ENCODE results near the gene ZNF687. TPM values are rescaled to one million over a fixed set of nuclear protein-coding genes. Genes with fewer than 3 reads are reported as not detected.

ZNF687 gene
- total RNA-seq, 2 donors from 2014 or later = 27.5 to 28.4 TPM

DNA sequence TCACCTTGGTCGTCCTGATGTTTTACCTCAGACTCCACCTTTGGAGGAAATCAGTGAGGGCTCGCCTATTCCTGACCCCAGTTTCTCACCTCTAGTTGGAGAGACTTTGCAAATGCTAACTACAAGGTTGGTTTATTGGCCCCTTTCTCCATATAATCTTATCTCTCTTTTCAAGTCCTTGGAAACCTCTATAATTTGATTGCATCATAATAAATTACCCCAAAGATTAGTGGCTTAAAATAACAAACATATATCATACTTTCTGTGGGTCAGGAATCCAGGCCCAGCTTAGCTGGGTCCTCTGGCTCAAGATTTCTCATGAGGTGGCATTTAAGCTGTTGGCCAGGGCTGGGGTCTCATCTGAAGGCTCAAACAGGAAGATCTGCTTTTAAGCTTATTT, 39.7 kb upstream of the ZNF687 start:
- H3K36me3 ChIP-seq = peaks cover 26% of the 10 kb centered on the region
- intact Hi-C loops (cut with DNase I) = no loop called here

DNA sequence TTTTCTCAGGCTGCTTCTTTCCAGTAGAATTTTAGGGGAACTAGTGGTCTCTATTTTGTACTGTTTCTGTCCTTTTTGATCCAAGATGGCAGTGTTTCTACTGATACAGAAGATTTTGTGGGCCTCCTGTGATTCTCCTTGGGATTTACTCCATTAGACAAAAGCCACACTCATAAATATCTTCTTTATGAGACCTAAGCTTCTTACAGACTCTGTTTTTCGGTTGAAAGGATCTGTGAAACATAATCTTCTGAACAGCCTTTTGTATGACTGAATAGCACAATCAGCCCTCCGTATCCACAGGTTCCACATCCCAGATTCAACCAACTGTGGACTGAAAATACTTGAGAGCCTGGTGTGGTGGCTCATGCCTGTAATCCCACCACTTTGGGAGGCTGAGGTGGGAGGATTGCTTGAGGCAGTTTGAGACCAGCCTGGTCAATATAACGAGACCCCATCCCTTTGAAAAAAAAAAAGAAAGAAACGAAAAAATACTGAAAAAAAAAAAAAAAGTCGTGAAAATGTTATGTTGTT, 38.3 kb upstream of the ZNF687 start:
- TF ChIP-seq, protein P1, sequence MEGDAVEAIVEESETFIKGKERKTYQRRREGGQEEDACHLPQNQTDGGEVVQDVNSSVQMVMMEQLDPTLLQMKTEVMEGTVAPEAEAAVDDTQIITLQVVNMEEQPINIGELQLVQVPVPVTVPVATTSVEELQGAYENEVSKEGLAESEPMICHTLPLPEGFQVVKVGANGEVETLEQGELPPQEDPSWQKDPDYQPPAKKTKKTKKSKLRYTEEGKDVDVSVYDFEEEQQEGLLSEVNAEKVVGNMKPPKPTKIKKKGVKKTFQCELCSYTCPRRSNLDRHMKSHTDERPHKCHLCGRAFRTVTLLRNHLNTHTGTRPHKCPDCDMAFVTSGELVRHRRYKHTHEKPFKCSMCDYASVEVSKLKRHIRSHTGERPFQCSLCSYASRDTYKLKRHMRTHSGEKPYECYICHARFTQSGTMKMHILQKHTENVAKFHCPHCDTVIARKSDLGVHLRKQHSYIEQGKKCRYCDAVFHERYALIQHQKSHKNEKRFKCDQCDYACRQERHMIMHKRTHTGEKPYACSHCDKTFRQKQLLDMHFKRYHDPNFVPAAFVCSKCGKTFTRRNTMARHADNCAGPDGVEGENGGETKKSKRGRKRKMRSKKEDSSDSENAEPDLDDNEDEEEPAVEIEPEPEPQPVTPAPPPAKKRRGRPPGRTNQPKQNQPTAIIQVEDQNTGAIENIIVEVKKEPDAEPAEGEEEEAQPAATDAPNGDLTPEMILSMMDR (IDR thresholded peaks at IDR 0.05) = no peak
- intact Hi-C loops (cut with DNase I) = no loop called here
- Histone ChIP-seq H3K9ac (ENCODE audit: low read depth in 2 of 2, low read length in 2 of 2) (no peak overlapping the region), H3K4me1 (no peaks in the 10 kb centered on the region), H3K9me3 (no peaks in the 10 kb centered on the region), H3K27me3 (no peaks in the 10 kb centered on the region), H3K4me3 (no peak overlapping the region), H3K27ac (no peak overlapping the region), H3K36me3 (peaks cover 20% of the 10 kb centered on the region)
- no peak for DNase-seq

More for the DNA sequence above, 39.7 kb upstream of the ZNF687 start:
- no peaks in the 10 kb centered on the region for H3K9me3 ChIP-seq
- H3K27me3 ChIP-seq = no peaks in the 10 kb centered on the region
- no peak overlapping the region for H3K4me3 ChIP-seq
- DNase-seq = no peak
- H3K27ac ChIP-seq = no peak overlapping the region
- TF ChIP-seq, protein P1 (IDR thresholded peaks at IDR 0.05) = no peak
- no peaks in the 10 kb centered on the region for H3K4me1 ChIP-seq
- H3K9ac ChIP-seq (ENCODE audit: low read depth in 2 of 2, low read length in 2 of 2) = no peak overlapping the region

DNA sequence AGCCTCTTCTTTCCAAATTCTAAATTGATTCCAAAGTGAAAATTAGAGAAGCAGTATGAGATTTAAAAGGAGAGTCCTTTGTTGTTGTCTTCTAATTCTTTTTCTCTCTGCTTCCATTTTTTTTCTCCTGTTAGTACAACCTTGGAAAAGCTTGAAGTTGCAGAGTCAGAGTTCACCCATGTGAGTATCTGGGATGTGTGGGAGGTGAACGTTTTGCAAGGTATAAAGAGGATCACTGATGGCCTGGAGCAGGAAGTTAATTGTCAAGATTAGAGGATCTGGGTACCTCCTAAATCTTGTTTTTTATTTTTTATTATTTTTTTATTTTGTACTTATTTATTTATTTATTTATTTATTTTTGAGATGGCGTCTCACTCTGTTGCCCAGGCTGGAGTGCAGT, 35.3 kb upstream of the ZNF687 start:
- Histone ChIP-seq H3K36me3 (peaks cover 15% of the 10 kb centered on the region), H3K4me1 (no peaks in the 10 kb centered on the region), H3K9me3 (no peaks in the 10 kb centered on the region), H3K4me3 (no peak overlapping the region), H3K9ac (ENCODE audit: low read depth in 2 of 2, low read length in 2 of 2) (no peak overlapping the region), H3K27me3 (no peaks in the 10 kb centered on the region), H3K27ac (no peak overlapping the region)
- TF ChIP-seq, protein P1 (IDR thresholded peaks at IDR 0.05) = no peak
- intact Hi-C loops (cut with DNase I) = no loop called here
- no peak for DNase-seq

DNA sequence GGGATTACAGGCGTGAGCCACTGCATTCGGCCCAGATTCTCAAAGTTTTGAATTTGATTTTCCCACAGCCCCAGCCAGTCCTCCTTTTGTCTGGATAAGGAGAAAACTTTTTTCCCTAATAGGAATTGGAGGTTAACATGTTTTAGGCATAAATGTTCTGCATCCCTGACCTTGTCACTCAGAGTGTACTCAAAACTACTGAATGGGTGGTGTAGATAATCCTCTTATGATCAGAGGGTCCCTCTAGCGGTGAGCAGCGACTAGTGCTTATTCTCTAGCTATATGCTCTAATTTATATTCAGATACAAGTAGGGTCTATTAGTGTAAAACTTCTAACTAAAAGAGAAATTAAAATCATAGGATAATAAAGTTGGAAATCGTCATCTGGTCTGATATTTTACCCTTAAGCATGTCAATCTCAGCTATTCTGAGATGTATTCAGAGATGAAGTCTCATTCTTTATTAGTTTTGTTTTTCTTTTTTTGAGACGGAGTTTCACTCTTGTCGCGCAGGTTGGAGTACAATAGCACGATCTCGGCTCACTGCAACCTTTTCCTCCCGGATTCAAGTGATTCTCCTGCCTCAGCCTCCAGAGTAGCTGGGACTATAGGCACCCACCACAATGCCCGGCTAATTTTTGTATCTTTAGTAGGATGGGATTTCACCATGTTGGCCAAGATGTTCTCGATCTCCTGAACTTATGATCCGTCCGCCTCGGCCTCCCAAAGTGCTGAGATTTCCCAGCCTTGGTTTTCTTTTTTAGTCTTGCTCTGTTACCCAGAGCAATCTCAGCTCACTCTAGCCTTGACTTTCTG, 30.2 kb upstream of the ZNF687 start:
- no peak overlapping the region for H3K4me3 ChIP-seq
- no peaks in the 10 kb centered on the region for H3K9me3 ChIP-seq
- H3K4me1 ChIP-seq = no peaks in the 10 kb centered on the region
- no peak overlapping the region for H3K27ac ChIP-seq
- H3K27me3 ChIP-seq = no peaks in the 10 kb centered on the region
- intact Hi-C loops (cut with DNase I) = loop anchor here (5.0 kb wide), 1 partner anchor 55 kb away; the partner anchor contains the start of gene PIP5K1A
- no peak overlapping the region for H3K9ac ChIP-seq (ENCODE audit: low read depth in 2 of 2, low read length in 2 of 2)
- H3K36me3 ChIP-seq = peaks cover 6% of the 10 kb centered on the region
- TF ChIP-seq, protein P1 (IDR thresholded peaks at IDR 0.05) = peak; percentile 76
- DNase-seq = peak; percentile 66

DNA sequence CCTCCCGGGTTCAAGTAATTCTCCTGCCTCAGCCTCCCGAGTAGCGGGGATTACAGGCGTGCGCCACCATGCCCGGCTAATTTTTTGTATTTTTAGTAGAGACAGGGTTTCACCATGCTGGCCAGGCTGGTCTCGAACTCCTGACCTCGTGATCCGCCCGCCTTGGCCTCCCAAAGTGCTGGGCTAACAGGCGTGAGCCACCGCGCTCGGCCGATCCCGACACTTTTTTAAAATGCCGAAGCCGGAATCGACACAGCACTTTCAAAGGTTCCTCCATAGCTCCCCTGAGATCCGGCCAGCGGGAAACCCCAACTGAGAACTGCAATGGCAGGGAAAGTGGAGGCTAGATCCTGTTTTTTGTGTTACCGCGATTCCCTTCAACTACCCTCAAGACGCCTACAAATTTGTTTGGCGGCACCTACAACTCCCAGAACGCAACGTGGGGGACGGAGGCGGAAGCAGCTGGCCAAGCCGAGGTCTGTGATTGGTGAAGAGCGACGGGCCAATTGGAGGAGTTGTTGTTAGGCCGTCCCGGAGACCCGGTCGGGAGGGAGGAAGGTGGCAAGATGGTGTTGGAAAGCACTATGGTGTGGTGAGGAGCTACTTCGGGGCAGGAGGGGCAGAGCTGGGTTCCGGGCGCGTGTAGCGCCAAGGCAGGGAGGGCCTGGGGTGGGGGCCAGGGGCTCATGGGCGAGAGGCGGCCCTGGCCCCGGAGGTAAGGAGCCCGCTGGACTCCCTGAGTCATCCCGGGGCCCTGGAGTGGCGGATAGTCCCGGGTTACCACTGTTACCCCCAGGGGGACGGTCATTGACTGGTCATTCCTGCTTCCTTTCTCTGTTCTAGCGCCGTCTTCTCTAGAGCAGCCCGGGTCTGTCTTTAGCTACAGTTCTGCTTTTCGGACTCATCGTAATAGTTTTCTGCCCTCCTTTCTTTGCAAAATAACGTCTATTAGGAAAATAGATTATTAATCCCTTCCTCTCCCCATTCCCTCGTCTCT, 27.6 kb upstream of the ZNF687 start, which contains the start of gene PSMD4:
PSMD4 (plus strand) TSS at position 518 of the 997 bp plus-strand sequence; CDS start at position 567, 49 bp downstream.
- TF ChIP-seq, protein P1 (IDR thresholded peaks at IDR 0.05) = no peak
- peak within 1 kb of the TSS; percentile 64 to 92 for H3K9ac ChIP-seq (ENCODE audit: low read depth in 2 of 2, low read length in 2 of 2)
- no peaks in the 10 kb centered on the region for H3K36me3 ChIP-seq
- DNase-seq = peak; percentile 96
- H3K4me3 ChIP-seq = peak within 1 kb of the TSS; percentile 96
- H3K27me3 ChIP-seq = no peaks in the 10 kb centered on the region
- intact Hi-C loops (cut with DNase I) = loop anchor here (5.0 kb wide), 1 partner anchor 57 kb away; the partner anchor contains the start of gene PIP5K1A
- no peaks in the 10 kb centered on the region for H3K4me1 ChIP-seq
- H3K9me3 ChIP-seq = no peaks in the 10 kb centered on the region
- H3K27ac ChIP-seq = peak within 1 kb of the TSS; percentile 81

Measured in colonic mucosa (tissue), 4 donors.